HG02973 (cell line): ENCODE measurements around the gene HDAC10.
"Not testable (repeated sequence)": the region's sequence is repeated elsewhere in the genome, so short reads cannot be mapped to it uniquely, and the experiment has no call there.

Experiments used
- ATAC-seq: cut with Tn5 transposase; IDR thresholded peaks from one replicate; pipeline ENCODE4 v1.9.1; 2021; ENCODE audit warnings: moderate library complexity; ENCODE audit not compliant: unreplicated experiment

The HDAC10 gene

GRCh38 chr22:50285568-50286229 lies 34.6 kb upstream of the HDAC10 start:
- ATAC-seq = no peak

GRCh38 chr22:50284479-50284878 lies 33.4 kb upstream of the HDAC10 start:
- no peak for ATAC-seq

GRCh38 chr22:50283821-50284220 lies 32.8 kb upstream of the HDAC10 start:
- ATAC-seq = no peak

- ATAC-seq = no peak
Observed at GRCh38 chr22:50282361-50283155, 31.5 kb upstream of the HDAC10 start.

DNA sequence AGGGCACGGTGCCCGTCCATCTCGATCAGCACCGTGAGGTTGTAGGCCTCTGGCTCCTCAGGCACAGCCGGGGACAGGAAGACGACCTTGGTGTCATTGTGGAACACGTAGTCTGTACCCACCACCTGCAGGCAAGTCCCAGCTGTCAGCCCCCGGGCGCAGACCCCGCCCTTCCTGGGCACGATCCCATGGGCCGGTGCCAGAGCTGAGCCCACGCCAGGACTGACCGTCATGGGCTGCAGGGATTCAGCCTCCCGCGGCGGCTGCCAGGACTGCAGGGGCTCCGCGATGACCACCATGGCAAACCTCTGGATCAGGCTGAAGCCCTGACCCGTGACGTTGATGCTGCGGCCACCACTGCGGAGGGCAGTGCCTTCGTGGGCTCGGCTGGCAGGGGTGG lies 30.9 kb upstream of the HDAC10 start:
- no peak for ATAC-seq

- ATAC-seq = no peak
Observed at GRCh38 chr22:50281384-50281760, 30.3 kb upstream of the HDAC10 start.

GRCh38 chr22:50280708-50281383 lies 29.8 kb upstream of the HDAC10 start:
- no peak for ATAC-seq

- ATAC-seq = no peak
Observed at GRCh38 chr22:50280022-50280707, 29.1 kb upstream of the HDAC10 start.

GRCh38 chr22:50278956-50279619 lies 28.0 kb upstream of the HDAC10 start:
- ATAC-seq = no peak

GRCh38 chr22:50278461-50278860 lies 27.4 kb upstream of the HDAC10 start:
- no peak for ATAC-seq

GRCh38 chr22:50277761-50278160 lies 26.7 kb upstream of the HDAC10 start:
- ATAC-seq = no peak

DNA sequence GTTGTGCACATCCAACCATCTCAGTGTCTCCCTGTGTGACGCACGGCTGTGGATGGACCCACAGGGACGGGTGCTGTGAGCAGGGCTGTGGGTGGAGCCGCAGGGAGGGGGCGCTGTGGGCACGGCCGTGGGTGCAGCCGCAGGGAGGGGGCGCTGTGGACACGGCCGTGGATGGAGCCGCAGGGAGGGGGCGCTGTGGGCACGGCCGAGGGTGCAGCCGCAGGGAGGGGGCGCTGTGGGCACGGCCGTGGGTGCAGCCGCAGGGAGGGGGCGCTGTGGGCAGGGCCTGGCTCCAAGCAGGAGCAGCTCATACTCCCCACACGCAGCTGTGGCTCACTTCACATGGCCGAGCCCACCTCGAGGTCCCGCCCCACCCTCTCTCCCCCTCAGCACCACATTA lies 25.1 kb upstream of the HDAC10 start:
- peak; percentile 40 for ATAC-seq

GRCh38 chr22:50275181-50276055 lies 24.4 kb upstream of the HDAC10 start:
- no peak for ATAC-seq

DNA sequence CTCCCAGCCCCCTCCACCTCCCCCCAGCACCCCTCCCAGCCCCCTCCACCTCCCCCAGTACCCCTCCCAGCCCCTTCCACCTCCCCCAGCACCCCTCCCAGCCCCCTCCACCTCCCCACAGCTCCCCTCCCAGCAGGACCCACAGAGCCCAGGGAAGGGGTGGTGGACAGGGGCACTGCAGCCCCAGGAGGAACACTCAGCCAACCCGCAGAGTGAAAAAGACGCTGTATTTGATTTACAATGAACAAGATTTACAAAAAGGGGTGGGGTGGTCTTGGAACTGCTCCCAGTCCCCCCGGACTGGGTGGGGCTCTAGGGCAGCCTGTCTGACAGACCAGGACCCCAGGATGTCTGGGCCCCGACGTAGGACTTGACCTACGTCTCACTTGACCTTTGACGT lies 23.7 kb upstream of the HDAC10 start:
- no peak for ATAC-seq

GRCh38 chr22:50274311-50274710 lies 23.2 kb upstream of the HDAC10 start:
- ATAC-seq = no peak

- ATAC-seq = not testable (repeated sequence)
Observed at GRCh38 chr22:50273781-50274180, 22.7 kb upstream of the HDAC10 start.

DNA sequence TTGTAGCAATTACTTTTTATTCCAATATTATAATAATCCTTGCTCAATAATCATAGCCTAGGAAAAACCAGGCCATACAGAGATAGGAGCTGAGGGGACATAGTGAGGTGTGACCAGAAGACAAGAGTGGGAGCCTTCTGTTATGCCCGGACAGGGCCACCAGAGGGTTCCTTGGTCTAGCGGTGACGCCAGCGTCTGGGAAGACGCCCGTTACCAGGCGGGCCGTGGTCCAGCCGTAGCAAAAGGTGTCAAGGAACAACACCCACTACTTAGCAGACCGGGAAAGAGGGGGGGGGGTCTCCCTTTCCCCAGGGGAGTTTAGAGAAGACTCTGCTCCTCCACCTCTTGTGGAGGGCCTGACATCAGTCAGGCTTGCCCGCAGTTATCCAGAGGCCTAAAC lies 22.3 kb upstream of the HDAC10 start:
- ATAC-seq = not testable (repeated sequence)

DNA sequence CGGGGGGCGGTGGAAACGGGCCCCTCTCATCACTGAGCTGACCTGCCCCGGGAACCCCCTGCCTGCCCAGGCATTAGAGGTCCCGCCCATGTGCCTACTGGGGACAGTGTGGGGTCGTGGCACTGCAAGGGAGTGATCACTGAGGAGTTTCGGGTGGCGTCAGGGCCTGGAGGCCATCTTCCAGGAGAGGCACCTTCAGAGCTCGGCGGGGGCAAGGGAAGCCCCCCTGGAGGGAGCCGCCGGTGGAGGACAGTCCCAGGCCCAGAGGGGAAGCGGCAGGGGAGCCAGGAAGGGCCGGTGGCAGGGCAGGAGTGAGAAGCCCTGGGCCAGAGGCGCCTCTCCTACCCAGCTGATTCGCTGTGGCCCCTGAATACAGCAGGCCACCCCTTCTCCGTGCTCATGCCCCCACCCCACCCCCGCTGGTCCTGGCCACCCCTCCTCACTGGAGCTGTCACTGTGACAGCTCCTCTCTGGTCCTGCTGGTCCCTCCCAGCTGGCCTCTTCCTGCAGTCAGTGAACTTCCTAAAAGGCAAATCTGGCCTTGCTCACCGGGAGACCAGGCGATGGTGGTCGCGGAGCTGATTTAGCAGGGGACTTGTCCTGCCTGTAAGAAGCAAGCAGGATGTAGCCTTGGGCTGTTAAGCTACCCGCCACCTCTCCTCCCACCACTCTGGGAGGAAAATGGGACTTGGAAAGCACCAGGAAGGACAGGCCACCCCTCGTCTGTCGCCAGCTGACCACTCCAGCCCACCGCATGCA lies 21.2 kb upstream of the HDAC10 start:
- no peak for ATAC-seq

- no peak for ATAC-seq
Observed at GRCh38 chr22:50271519-50271970, 20.5 kb upstream of the HDAC10 start.
